Measurements from ENCODE around the gene KCNK4. TPM values are rescaled to one million over a fixed set of nuclear protein-coding genes. Genes with fewer than 3 reads are reported as not detected.

Gene KCNK4
- total RNA-seq, 1 donor from 2014 or later: not detected

- H3K4me3 ChIP-seq: peak within 1 kb of the TSS; percentile 82 to 96
- intact Hi-C loops (cut with DNase I): loop anchor here (1.0 kb wide), 2 partner anchors 15 to 20 kb away; partner anchors contain the start of gene ESRRA
- no peaks in the 10 kb centered on the region for H3K9me3 ChIP-seq
- TF ChIP-seq CTCF (IDR thresholded peaks at IDR 0.05): no peak
- peak within 1 kb of the TSS; percentile 87 to 95 for H3K27ac ChIP-seq
- H3K4me1 ChIP-seq: peaks cover 4 to 20% of the 10 kb centered on the region in 2 donors
- peaks cover 0 to 8% of the 10 kb centered on the region in 2 donors for H3K36me3 ChIP-seq
- peak in 1 of 2 donors; percentile 92 for DNase-seq (ENCODE audit: low spot score in 2 of 2)
- H3K27me3 ChIP-seq: no peaks in the 10 kb centered on the region
Measured at GRCh38 chr11:64284962-64285884, 5.9 kb upstream of the KCNK4 start, which contains the start of gene GPR137. GPR137 (plus strand) TSS chr11:64285848; CDS start chr11:64286525, 677 bp downstream.

- DNase-seq (ENCODE audit: low spot score in 2 of 2): peak in 1 of 2 donors; percentile 62
Measured at GRCh38 chr11:64285885-64286800, 5.0 kb upstream of the KCNK4 start.

GRCh38 chr11:64286801-64287159 is 4.3 kb upstream of the KCNK4 start:
- Histone ChIP-seq H3K36me3 (peaks cover 0 to 4% of the 10 kb centered on the region in 2 donors), H3K4me1 (peaks cover 5 to 20% of the 10 kb centered on the region in 2 donors), H3K27me3 (peaks cover 10% of the 10 kb centered on the region), H3K4me3 (peak overlapping the region in 1 of 2 donors; percentile 82), H3K9me3 (no peaks in the 10 kb centered on the region), H3K27ac (no peak overlapping the region)
- intact Hi-C loops (cut with DNase I): no loop called here
- DNase-seq (ENCODE audit: low spot score in 2 of 2): peak in 1 of 2 donors; percentile 61
- no peak for TF ChIP-seq CTCF (IDR thresholded peaks at IDR 0.05)

More at GRCh38 chr11:64285885-64286800, 5.0 kb upstream of the KCNK4 start:
- H3K27ac ChIP-seq: peak overlapping the region; percentile 87 to 95
- intact Hi-C loops (cut with DNase I): loop anchor here (1.0 kb wide), 1 partner anchor 19 kb away; the partner anchor contains the start of gene ESRRA
- TF ChIP-seq CTCF (IDR thresholded peaks at IDR 0.05): no peak
- H3K36me3 ChIP-seq: peaks cover 0 to 5% of the 10 kb centered on the region in 2 donors
- H3K9me3 ChIP-seq: no peaks in the 10 kb centered on the region
- peaks cover 6% of the 10 kb centered on the region for H3K27me3 ChIP-seq
- H3K4me3 ChIP-seq: peak overlapping the region; percentile 82 to 96
- H3K4me1 ChIP-seq: peaks cover 4 to 20% of the 10 kb centered on the region in 2 donors

- Histone ChIP-seq H3K36me3 (no peaks in the 10 kb centered on the region), H3K4me3 (no peak overlapping the region), H3K9me3 (no peaks in the 10 kb centered on the region), H3K4me1 (peaks cover 10 to 29% of the 10 kb centered on the region in 2 donors), H3K27ac (no peak overlapping the region), H3K27me3 (peaks cover 13% of the 10 kb centered on the region)
- intact Hi-C loops (cut with DNase I): no loop called here
- peak in 1 of 2 donors; percentile 62 for DNase-seq (ENCODE audit: low spot score in 2 of 2)
- TF ChIP-seq CTCF (IDR thresholded peaks at IDR 0.05): no peak
Measured at GRCh38 chr11:64287676-64288352, 3.3 kb upstream of the KCNK4 start.

GRCh38 chr11:64288353-64288750 is 2.8 kb upstream of the KCNK4 start:
- no peak overlapping the region for H3K27ac ChIP-seq
- peaks cover 10 to 24% of the 10 kb centered on the region in 2 donors for H3K4me1 ChIP-seq
- peaks cover 13% of the 10 kb centered on the region for H3K27me3 ChIP-seq
- DNase-seq (ENCODE audit: low spot score in 2 of 2): no peak
- H3K4me3 ChIP-seq: no peak overlapping the region
- no peak for TF ChIP-seq CTCF (IDR thresholded peaks at IDR 0.05)
- intact Hi-C loops (cut with DNase I): no loop called here
- no peaks in the 10 kb centered on the region for H3K36me3 ChIP-seq
- no peaks in the 10 kb centered on the region for H3K9me3 ChIP-seq

All from ascending aorta (tissue), 2 donors.